ENCODE data around the gene DOCK10. TPM values are rescaled to one million over a fixed set of nuclear protein-coding genes. Genes with fewer than 3 reads are reported as not detected.

Gene DOCK10
- total RNA-seq, 2 experiments from 2014 or later, result 40.8 to 68.2 TPM

DNA sequence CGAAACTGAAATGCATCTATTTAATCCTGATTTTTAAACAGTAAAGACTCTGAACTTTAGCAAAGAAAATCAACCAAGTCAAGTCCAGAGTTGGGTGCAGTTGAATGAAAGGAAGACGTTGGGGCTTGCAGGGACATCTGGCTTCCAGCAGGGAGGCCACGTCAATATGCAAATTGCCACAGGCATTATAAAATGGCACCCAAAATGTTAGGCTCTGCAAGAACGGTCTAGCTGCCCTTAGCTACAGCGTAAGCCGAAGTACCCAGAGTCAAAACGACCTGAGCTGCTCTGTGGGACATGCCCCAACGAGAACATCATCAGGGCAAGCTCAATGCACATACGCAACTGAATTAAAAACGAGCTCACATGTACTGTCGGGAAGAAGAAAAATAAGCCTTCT, 30.7 kb downstream of the DOCK10 start:
- no peaks in the 10 kb centered on the region for H3K79me2 ChIP-seq (ENCODE audit: insufficient read depth, low read depth, low read length)
- no peaks in the 10 kb centered on the region for H3K36me3 ChIP-seq (ENCODE audit: insufficient read depth, low read length)
- no peaks in the 10 kb centered on the region for H4K20me1 ChIP-seq (ENCODE audit: insufficient read depth, low read length)
- intact Hi-C loops (cut with micrococcal nuclease; ENCODE audit: unreplicated experiment), result no loop called here
- no peaks in the 10 kb centered on the region for H3K9me2 ChIP-seq (ENCODE audit: insufficient read depth, low read length)
- BruUV-seq (replicated peaks), result no TSS peak
- H3K4me3 ChIP-seq (ENCODE audit: low read depth, low read length, poor library complexity, severe bottlenecking), result no peak overlapping the region
- no peak overlapping the region for H3K4me2 ChIP-seq (ENCODE audit: low read length)
- no peak for TF ChIP-seq EZH2phosphoT487 (IDR thresholded peaks at IDR 0.05; ENCODE audit: borderline replicate concordance, low read depth, low read length)
- TF ChIP-seq CTCF (conservative IDR thresholded peaks at IDR 0.05; ENCODE audit: low read length), result no peak
- H3K27ac ChIP-seq (ENCODE audit: low read depth, low read length, poor library complexity, severe bottlenecking), result no peak overlapping the region
- peaks cover 29% of the 10 kb centered on the region for H3K4me1 ChIP-seq (ENCODE audit: insufficient read depth, low read length, poor library complexity, severe bottlenecking)
- no peak overlapping the region for H2AFZ ChIP-seq (ENCODE audit: low read length)
- no peaks in the 10 kb centered on the region for H3K9me3 ChIP-seq (ENCODE audit: low read length)
- DNase-seq (ENCODE audit: low spot score), result no peak
- ChIA-PET POLR2A (interaction anchor here (0.5 to 1.3 kb wide), 4 partner anchors 14 to 75 kb away, joined by 3 to 4 read pairs (median 4); no protein-coding TSS in a partner anchor), CTCF (ENCODE audit: unreplicated experiment) (no interaction called here)

DNA sequence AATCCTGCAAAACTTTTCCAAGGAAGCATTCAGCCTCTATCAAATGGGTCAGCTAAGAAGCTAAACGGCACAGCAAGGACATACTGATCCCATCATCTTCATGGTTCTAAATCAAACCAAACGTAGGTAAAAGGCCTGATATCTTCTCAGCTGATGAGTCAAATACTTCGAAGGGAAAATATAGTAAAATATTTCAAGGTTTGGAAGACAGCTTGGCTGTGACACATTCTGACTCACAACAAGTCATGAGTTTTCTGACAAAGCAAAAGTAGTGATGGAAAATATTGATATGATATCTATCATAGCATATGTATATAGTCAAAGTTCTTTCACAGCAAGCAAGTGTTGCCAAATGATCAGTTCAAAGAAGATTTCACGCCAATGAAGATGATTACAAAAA, 31.5 kb downstream of the DOCK10 start:
- H2AFZ ChIP-seq (ENCODE audit: low read length), result no peak overlapping the region
- H3K9me3 ChIP-seq (ENCODE audit: low read length), result no peaks in the 10 kb centered on the region
- no peaks in the 10 kb centered on the region for H3K9me2 ChIP-seq (ENCODE audit: insufficient read depth, low read length)
- H3K79me2 ChIP-seq (ENCODE audit: insufficient read depth, low read depth, low read length), result no peaks in the 10 kb centered on the region
- CTCF ChIA-PET (ENCODE audit: unreplicated experiment), result no interaction called here
- intact Hi-C loops (cut with micrococcal nuclease; ENCODE audit: unreplicated experiment), result no loop called here
- TF ChIP-seq CTCF (conservative IDR thresholded peaks at IDR 0.05; ENCODE audit: low read length) (no peak), EZH2phosphoT487 (IDR thresholded peaks at IDR 0.05; ENCODE audit: borderline replicate concordance, low read depth, low read length) (no peak)
- no peak overlapping the region for H3K4me2 ChIP-seq (ENCODE audit: low read length)
- H4K20me1 ChIP-seq (ENCODE audit: insufficient read depth, low read length), result no peaks in the 10 kb centered on the region
- no peaks in the 10 kb centered on the region for H3K36me3 ChIP-seq (ENCODE audit: insufficient read depth, low read length)
- peaks cover 29% of the 10 kb centered on the region for H3K4me1 ChIP-seq (ENCODE audit: insufficient read depth, low read length, poor library complexity, severe bottlenecking)
- H3K27ac ChIP-seq (ENCODE audit: low read depth, low read length, poor library complexity, severe bottlenecking), result no peak overlapping the region
- BruUV-seq (replicated peaks), result no TSS peak
- POLR2A ChIA-PET, result interaction anchor here (0.6 to 0.7 kb wide), 2 partner anchors 37 to 1902 kb away, joined by 3 read pairs; no protein-coding TSS in a partner anchor
- H3K4me3 ChIP-seq (ENCODE audit: low read depth, low read length, poor library complexity, severe bottlenecking), result no peak overlapping the region
- DNase-seq (ENCODE audit: low spot score), result no peak

DNA sequence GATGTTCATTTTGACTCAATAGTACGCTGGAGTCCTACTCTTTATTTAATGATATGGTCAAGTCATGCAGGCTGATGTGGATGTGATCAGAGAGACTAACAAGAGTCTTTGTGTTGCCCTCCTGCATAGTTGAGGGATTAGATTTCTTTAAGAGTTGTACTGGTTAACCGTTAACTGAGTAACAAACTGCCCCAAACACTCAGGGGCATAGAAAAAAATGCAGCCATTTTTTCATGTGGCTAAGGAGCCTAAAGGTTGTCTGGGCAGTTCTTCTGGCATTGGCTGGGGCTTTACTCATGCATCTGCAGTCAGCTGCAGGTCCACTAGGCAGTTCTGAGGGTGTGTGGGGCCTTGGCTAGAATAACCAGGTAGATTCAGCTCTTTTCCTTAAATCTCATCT, 32.5 kb downstream of the DOCK10 start:
- CTCF ChIA-PET (ENCODE audit: unreplicated experiment), result interaction anchor here (0.5 to 0.6 kb wide), 2 partner anchors 11 to 102 kb away, joined by 3 read pairs; no protein-coding TSS in a partner anchor
- Histone ChIP-seq H3K4me3 (ENCODE audit: low read depth, low read length, poor library complexity, severe bottlenecking) (no peak overlapping the region), H2AFZ (ENCODE audit: low read length) (no peak overlapping the region), H4K20me1 (ENCODE audit: insufficient read depth, low read length) (no peaks in the 10 kb centered on the region), H3K79me2 (ENCODE audit: insufficient read depth, low read depth, low read length) (no peaks in the 10 kb centered on the region), H3K4me2 (ENCODE audit: low read length) (no peak overlapping the region), H3K27ac (ENCODE audit: low read depth, low read length, poor library complexity, severe bottlenecking) (no peak overlapping the region), H3K4me1 (ENCODE audit: insufficient read depth, low read length, poor library complexity, severe bottlenecking) (peaks cover 29% of the 10 kb centered on the region), H3K9me3 (ENCODE audit: low read length) (no peaks in the 10 kb centered on the region), H3K9me2 (ENCODE audit: insufficient read depth, low read length) (no peaks in the 10 kb centered on the region), H3K36me3 (ENCODE audit: insufficient read depth, low read length) (no peaks in the 10 kb centered on the region; the same call in 1 of the 2 replicates)
- intact Hi-C loops (cut with micrococcal nuclease; ENCODE audit: unreplicated experiment), result loop anchor here (5.0 to 10.0 kb wide), 2 partner anchors 268 to 355 kb away; no protein-coding TSS in a partner anchor
- TF ChIP-seq EZH2phosphoT487 (IDR thresholded peaks at IDR 0.05; ENCODE audit: borderline replicate concordance, low read depth, low read length) (no peak), CTCF (conservative IDR thresholded peaks at IDR 0.05; ENCODE audit: low read length) (no peak)
- no peak for DNase-seq (ENCODE audit: low spot score)
- BruUV-seq (replicated peaks), result no TSS peak
- POLR2A ChIA-PET, result interaction anchor here (0.6 kb wide), 1 partner anchor 440 kb away, joined by 5 read pairs; no protein-coding TSS in a partner anchor
